Hepatocyte (in vitro differentiated cells): ENCODE data around the gene KCNQ2. TPM values are rescaled to one million over a fixed set of nuclear protein-coding genes. Genes with fewer than 3 reads are reported as not detected.
A peak's percentile ranks its signal among the peaks of the same experiment; 100 is the strongest.

Experiments
- DNase-seq: peaks from one replicate; pipeline ENCODE4 v3.0.0-alpha.2; 2016; ENCODE audit warnings: low spot score
- H2AFZ ChIP-seq: fragments of 200-600 bp; sonication (generic); 2 replicates; pipeline ENCODE4 v1.6.0; 2016; ENCODE audit warnings: antibody characterized with exemption, mild to moderate bottlenecking
- H3K27ac ChIP-seq: fragments of 200-600 bp; sonication (generic); 2 replicates; pipeline ENCODE4 v1.5.1; 2016; ENCODE audit warnings: mild to moderate bottlenecking
- H3K27me3 ChIP-seq: fragments of 200-600 bp; sonication (generic); 2 replicates; pipeline ENCODE4 v1.6.1; 2016
- H3K36me3 ChIP-seq: fragments of 200-600 bp; sonication (generic); replicated peaks from 2 replicates; pipeline ENCODE4 v1.5.1; 2016; ENCODE audit warnings: low read depth; ENCODE audit not compliant: insufficient read depth
- H3K4me1 ChIP-seq: fragments of 200-600 bp; sonication (generic); 2 replicates; pipeline ENCODE4 v1.5.1; 2016; ENCODE audit warnings: mild to moderate bottlenecking, moderate library complexity; ENCODE audit not compliant: insufficient read depth
- H3K4me2 ChIP-seq: fragments of 200-600 bp; sonication (generic); 2 replicates; pipeline ENCODE4 v1.6.0; 2016
- H3K4me3 ChIP-seq: fragments of 200-600 bp; sonication (generic); 2 replicates; pipeline ENCODE4 v1.5.1; 2016; ENCODE audit warnings: mild to moderate bottlenecking
- H3K79me2 ChIP-seq: fragments of 200-600 bp; sonication (generic); 2 replicates; pipeline ENCODE4 v1.6.0; 2017; ENCODE audit warnings: mild to moderate bottlenecking
- H3K9me2 ChIP-seq: fragments of 200-600 bp; sonication (generic); replicated peaks from 2 replicates; pipeline ENCODE4 v1.6.0; 2017; ENCODE audit warnings: mild to moderate bottlenecking; ENCODE audit not compliant: insufficient read depth
- H3K9me3 ChIP-seq: fragments of 200-600 bp; sonication (generic); 2 replicates; pipeline ENCODE4 v1.5.1; 2016; ENCODE audit warnings: low read depth, mild to moderate bottlenecking
- H4K20me1 ChIP-seq: fragments of 200-600 bp; sonication (generic); 2 replicates; pipeline ENCODE4 v1.6.0; 2016; ENCODE audit warnings: mild to moderate bottlenecking; ENCODE audit not compliant: insufficient read depth, poor library complexity, severe bottlenecking
- EZH2 ChIP-seq: fragments of 200-600 bp; sonication (generic); IDR thresholded peaks from 2 replicates; pipeline ENCODE4 v1.6.1; 2016; ENCODE audit warnings: antibody characterized with exemption, mild to moderate bottlenecking, borderline replicate concordance
- EZH2phosphoT487 ChIP-seq: fragments of 200-600 bp; sonication (generic); IDR thresholded peaks from one replicate; pipeline ENCODE4 v1.6.1; 2018; ENCODE audit warnings: antibody characterized with exemption, mild to moderate bottlenecking, low read depth, moderate library complexity; ENCODE audit not compliant: unreplicated experiment, severe bottlenecking
- WGBS: methylation state at CpG from one replicate; pipeline ENCODE4 v1.1.6; 2016; ENCODE audit warnings: low lambda C conversion rate; ENCODE audit errors: missing lambda C conversion rate; 5-methylcytosine and 5-hydroxymethylcytosine counted together
- polyA plus RNA-seq: library from polyadenylated mRNA; unstranded; fragments of >200 nt; fragmentation: Nextera tagmentation; extraction: Ambion mirVana; gene quantifications from 2 replicates; pipeline ENCODE4 v1.2.1, GENCODE V29; 2016
- total RNA-seq: library from RNA; depleted of rRNA; stranded (reverse); fragments of >200 nt; gene quantifications from 2 replicates; pipeline ENCODE4 v1.2.3, GENCODE V29; 2014
- TF ChIP-seq, protein P1 (sequence below): fragments of 200-600 bp; sonication (generic); IDR thresholded peaks from 2 replicates; pipeline ENCODE4 v1.5.1; 2016; ENCODE audit warnings: antibody characterized with exemption, mild to moderate bottlenecking; ENCODE audit not compliant: poor library complexity

Gene KCNQ2
- total and polyA plus RNA-seq, 2 experiments from 2014 or later, result 3.5 to 5.4 TPM

DNA sequence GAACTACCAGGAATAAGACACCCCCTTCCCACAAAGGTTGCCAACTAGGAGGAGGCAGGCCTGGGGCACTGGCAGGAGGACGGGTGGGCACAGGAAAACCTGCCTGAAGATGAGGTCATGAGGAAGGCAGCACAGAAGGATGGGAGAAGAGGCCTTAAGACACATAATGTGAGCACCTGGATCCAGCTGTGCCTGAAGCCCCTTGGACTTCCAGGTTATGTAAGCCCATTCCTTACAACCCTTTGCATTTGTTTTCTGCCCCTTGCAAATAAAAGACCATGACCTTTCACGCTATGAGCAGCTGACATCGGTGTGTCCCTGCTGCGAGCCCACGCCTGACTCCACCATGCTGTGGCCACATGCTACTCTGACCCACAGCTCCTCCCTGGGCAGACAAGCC, 23.4 kb downstream of the KCNQ2 start:
- Histone ChIP-seq H3K27me3 (no peaks in the 10 kb centered on the region), H3K27ac (no peak overlapping the region), H3K9me2 (no peaks in the 10 kb centered on the region), H4K20me1 (no peaks in the 10 kb centered on the region), H3K4me3 (no peak overlapping the region), H3K79me2 (no peaks in the 10 kb centered on the region), H3K4me1 (no peaks in the 10 kb centered on the region), H3K9me3 (no peaks in the 10 kb centered on the region), H3K4me2 (no peak overlapping the region), H2AFZ (no peak overlapping the region), H3K36me3 (no peaks in the 10 kb centered on the region)
- WGBS, result 96% methylated on average over 5 of the region's 5 CpGs
- TF ChIP-seq, protein P1, sequence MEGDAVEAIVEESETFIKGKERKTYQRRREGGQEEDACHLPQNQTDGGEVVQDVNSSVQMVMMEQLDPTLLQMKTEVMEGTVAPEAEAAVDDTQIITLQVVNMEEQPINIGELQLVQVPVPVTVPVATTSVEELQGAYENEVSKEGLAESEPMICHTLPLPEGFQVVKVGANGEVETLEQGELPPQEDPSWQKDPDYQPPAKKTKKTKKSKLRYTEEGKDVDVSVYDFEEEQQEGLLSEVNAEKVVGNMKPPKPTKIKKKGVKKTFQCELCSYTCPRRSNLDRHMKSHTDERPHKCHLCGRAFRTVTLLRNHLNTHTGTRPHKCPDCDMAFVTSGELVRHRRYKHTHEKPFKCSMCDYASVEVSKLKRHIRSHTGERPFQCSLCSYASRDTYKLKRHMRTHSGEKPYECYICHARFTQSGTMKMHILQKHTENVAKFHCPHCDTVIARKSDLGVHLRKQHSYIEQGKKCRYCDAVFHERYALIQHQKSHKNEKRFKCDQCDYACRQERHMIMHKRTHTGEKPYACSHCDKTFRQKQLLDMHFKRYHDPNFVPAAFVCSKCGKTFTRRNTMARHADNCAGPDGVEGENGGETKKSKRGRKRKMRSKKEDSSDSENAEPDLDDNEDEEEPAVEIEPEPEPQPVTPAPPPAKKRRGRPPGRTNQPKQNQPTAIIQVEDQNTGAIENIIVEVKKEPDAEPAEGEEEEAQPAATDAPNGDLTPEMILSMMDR, result no peak
- TF ChIP-seq EZH2phosphoT487 (no peak), EZH2 (no peak)
- DNase-seq, result no peak

DNA sequence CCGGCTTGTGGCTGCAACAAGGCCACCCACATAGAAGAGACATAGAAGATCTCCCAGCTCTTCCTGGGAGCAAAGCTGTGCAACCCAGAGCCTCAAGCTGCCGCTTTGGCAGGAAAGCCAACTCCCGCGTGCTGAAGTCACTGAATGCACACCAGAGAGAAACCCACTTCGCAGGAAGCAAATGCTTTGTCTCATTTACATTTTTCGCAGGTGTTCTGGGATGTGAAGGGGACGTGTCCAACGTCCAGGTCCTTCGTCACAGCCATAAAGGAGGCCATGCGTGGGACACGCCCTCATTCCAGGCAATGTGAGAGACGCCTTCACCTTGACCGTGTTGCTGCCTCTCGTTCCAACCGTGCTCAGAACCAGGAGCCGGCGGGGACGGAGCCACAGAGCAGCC, 24.4 kb downstream of the KCNQ2 start:
- TF ChIP-seq EZH2phosphoT487, result no peak
- Histone ChIP-seq H2AFZ (no peak overlapping the region), H3K79me2 (no peaks in the 10 kb centered on the region), H3K36me3 (no peaks in the 10 kb centered on the region), H3K27me3 (no peaks in the 10 kb centered on the region), H3K9me2 (no peaks in the 10 kb centered on the region), H3K4me2 (no peak overlapping the region), H4K20me1 (no peaks in the 10 kb centered on the region), H3K4me1 (no peaks in the 10 kb centered on the region), H3K9me3 (no peaks in the 10 kb centered on the region), H3K4me3 (no peak overlapping the region), H3K27ac (no peak overlapping the region)
- WGBS, result 70% methylated on average over 18 of the region's 18 CpGs
- DNase-seq, result peak; percentile 35

DNA sequence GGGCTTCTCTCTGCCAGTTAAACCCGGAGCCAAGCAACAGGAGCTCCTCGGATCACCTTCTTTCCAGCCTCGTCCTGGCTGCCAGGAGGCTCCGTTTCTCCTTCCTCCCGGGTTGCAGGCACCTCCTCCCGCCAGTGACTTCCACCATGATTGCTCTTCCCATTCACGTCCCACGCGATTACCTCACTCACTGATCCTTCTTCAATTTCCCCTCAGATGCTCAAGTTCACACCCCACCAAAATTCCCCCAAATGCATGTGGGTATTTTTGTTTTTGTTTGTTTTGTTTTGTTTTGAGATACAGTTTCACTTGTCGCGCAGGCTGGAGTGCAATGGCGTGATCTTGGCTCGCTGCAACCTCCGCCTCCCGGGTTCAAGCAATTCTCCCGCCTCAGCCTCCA, 25.1 kb downstream of the KCNQ2 start:
- Histone ChIP-seq H3K4me2 (no peak overlapping the region), H3K79me2 (no peaks in the 10 kb centered on the region), H3K4me3 (no peak overlapping the region), H4K20me1 (no peaks in the 10 kb centered on the region), H3K27ac (no peak overlapping the region), H3K9me3 (no peaks in the 10 kb centered on the region), H2AFZ (no peak overlapping the region), H3K4me1 (no peaks in the 10 kb centered on the region), H3K36me3 (no peaks in the 10 kb centered on the region), H3K27me3 (no peaks in the 10 kb centered on the region), H3K9me2 (no peaks in the 10 kb centered on the region)
- WGBS, result 90% methylated on average over 16 of the region's 16 CpGs
- TF ChIP-seq EZH2phosphoT487 (no peak), EZH2 (no peak)
- TF ChIP-seq, protein P1, result no peak
- DNase-seq, result no peak

DNA sequence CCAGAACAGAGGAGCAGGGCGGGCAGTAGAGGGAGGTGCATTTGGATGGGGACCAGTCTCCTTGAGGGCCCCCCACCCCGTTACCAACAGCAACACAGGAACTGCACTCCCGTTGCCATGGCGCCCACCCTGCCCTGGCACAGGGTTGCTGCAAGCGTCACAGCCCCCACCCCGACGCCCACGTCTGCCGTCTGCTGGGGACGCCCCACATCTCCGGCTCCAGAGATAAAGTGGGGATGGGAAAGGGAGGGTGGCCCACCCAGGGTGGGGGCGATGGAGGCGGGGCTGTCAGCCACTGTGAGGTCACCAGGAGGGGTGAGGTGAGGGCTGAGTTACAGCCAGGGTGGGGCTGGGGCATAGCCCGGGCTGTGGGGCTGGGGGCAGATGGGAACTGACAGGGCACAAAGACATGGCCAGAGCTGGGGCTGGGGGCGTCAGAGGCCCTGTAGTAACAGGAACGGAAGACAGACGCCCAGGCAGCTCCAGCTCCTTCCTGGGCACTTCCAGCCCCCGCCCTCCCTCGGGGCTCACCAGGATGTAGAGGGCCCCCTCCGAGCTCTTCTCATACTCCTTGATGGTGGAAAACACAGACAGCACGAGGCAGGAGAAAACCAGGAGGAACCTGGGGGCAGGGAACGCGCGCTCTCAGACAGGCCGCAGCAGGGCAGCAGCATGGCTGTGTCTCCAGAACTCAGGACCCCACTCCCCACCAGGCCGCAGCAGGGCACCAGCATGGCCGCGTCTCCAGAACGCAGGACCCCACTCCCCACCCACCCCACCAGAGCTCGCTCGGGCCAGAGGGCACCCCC, 26.0 kb downstream of the KCNQ2 start:
- Histone ChIP-seq H3K9me2 (no peaks in the 10 kb centered on the region), H3K4me1 (no peaks in the 10 kb centered on the region), H3K79me2 (no peaks in the 10 kb centered on the region), H3K36me3 (no peaks in the 10 kb centered on the region), H4K20me1 (no peaks in the 10 kb centered on the region), H3K9me3 (no peaks in the 10 kb centered on the region), H3K27me3 (no peaks in the 10 kb centered on the region), H3K27ac (no peak overlapping the region), H3K4me3 (no peak overlapping the region), H2AFZ (no peak overlapping the region), H3K4me2 (no peak overlapping the region)
- 74% methylated on average over 24 of the region's 31 CpGs for WGBS
- TF ChIP-seq, protein P1, result no peak
- no peak for TF ChIP-seq EZH2
- TF ChIP-seq EZH2phosphoT487, result no peak
- peak; percentile 30 for DNase-seq
